ENCODE results near the gene APELA.
"Not testable (repeated sequence)": the region's sequence is repeated elsewhere in the genome, so short reads cannot be mapped to it uniquely, and the experiment has no call there.

Gene APELA

GRCh38 chr4:164927101-164927500, 50.1 kb downstream of the APELA start:
- not testable (repeated sequence) for DNase-seq

GRCh38 chr4:164930647-164931046, 53.7 kb downstream of the APELA start:
- DNase-seq = no peak

GRCh38 chr4:164931551-164932324, 54.8 kb downstream of the APELA start:
- DNase-seq = no peak

- no peak for DNase-seq
Measured at GRCh38 chr4:164933244-164933643, 56.3 kb downstream of the APELA start.

- no peak for DNase-seq
Measured at GRCh38 chr4:164935363-164935762, 58.4 kb downstream of the APELA start.

- DNase-seq = not testable (repeated sequence)
Measured at GRCh38 chr4:164935865-164936606, 59.1 kb downstream of the APELA start.

GRCh38 chr4:164937576-164938270, 60.7 kb downstream of the APELA start:
- no peak for DNase-seq

- no peak for DNase-seq
Measured at GRCh38 chr4:164943192-164943591, 66.2 kb downstream of the APELA start.

- no peak for DNase-seq
Measured at GRCh38 chr4:164945146-164945545, 68.2 kb downstream of the APELA start.

- DNase-seq = no peak
Measured at GRCh38 chr4:164946810-164947209, 69.8 kb downstream of the APELA start.

Data from KG1 (cell line).